ENCODE results near the gene NR6A1.

Gene NR6A1

GRCh38 chr9:124500028-124500795 lies 270.9 kb downstream of the NR6A1 start:
- DNase-seq = no peak

GRCh38 chr9:124499216-124499615 lies 271.9 kb downstream of the NR6A1 start:
- no peak for DNase-seq

GRCh38 chr9:124498499-124499146 lies 272.5 kb downstream of the NR6A1 start:
- DNase-seq = no peak

- no peak for DNase-seq
Measured at GRCh38 chr9:124498040-124498439, 273.1 kb downstream of the NR6A1 start.

DNA sequence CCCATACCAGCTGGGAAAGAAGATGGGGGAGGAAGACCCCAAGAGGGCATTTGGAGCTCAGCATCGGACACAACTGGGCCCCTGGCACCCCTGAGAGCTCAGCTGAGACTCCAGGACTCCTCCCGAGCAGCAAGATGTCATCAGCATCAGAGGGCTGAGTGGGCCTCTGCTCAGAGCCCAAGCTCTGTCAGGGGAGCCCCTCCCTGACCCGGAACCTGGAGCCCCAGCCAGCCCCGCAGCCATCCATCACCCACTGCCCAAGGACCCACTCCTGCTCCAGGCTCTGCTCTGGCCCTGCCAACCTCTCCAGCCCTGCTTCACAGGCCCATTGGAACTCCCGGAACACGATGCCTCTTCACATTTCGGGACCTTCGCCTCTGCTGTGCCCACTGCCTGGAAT lies 273.7 kb downstream of the NR6A1 start:
- DNase-seq = no peak

GRCh38 chr9:124496463-124496862 lies 274.6 kb downstream of the NR6A1 start:
- DNase-seq = no peak

DNA sequence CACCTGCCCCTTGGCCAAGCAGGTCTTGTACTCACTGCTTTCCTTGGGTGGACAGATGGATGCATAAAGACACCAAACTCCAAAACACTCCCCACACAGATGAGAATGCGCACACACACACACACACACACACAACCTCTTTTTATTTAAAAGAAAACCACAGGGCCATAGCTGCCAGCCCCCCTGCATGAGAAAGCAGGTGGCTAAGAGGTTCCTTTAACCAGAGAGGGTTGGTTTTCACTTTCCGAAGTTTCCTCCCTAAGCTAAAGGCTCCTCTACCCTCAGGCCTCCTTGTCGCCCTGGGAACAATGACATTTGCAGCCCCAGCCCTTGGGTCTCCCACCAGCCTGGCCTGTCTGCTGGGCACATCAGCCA lies 275.0 kb downstream of the NR6A1 start:
- no peak for DNase-seq

GRCh38 chr9:124495126-124496074 lies 275.7 kb downstream of the NR6A1 start:
- DNase-seq = no peak

DNA sequence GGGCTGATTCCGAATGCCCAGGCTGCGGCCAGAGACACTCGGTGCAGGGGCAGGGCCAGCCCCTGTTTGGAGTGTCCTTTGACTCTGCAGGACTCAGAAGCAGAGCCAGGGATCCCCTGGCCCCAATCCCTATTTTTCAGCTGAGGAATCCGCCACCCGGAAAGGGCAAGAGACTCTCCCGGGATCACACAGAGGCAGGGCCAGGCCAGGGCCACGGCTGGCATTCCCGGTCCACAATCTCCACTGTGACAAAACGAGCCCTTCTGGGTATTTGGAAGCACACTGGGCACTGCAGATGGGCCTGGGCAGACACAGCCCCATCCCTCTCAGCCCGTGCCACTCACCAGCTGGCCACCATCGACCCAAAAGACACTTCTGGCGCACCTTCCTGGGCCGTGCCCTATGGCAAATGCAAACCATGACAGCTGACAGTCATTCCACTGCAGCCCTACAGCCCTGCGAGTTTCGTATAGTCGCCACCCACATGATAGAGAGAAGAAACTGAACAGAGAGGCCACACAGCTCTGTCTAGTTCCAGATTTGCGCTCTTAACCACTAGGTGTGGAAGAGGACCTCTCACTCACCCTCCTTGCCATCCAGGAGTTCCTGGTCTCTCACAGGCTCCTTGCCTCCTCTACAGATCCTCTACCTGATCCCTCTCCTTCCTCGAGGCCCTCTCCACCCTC lies 277.2 kb downstream of the NR6A1 start:
- DNase-seq = no peak

DNA sequence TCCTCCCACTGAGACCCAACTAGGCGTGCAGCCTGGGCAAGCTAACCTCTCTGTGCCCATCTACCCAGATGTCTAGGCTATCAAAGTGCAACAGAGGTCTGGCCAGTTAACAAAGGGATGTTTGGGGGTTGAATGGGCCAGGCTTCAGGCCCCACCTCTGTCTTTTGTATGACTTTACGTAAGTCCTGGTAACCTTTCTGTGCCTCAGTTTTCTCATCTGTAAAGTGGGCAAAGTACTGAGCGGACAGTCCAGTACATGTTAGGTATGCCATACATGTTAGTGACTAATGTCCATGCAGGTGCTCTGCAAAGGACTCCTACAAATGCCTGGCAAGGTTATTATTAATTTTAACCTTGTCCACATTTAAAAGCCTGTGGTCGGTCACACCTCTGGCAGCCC lies 277.9 kb downstream of the NR6A1 start:
- DNase-seq = no peak

DNA sequence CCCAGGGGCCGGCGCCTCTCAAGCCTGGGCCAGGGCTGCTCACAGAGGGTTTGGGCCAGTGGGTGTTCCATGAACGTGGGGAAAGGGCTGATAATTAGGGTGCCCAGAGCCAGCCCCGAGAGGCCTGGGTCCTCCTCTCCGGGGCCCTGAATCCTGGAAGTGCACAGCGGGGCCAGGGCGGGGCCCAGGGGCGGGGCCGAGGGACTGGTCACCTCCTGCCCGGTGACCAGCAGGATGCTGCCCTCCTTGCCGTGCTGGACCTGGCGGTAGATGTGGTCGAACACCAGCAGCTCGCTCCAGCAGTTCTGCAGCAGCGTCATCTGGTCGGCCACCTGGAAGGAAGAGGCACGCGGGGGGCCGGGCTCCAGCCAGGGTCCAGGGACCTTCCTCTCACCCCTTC lies 278.3 kb downstream of the NR6A1 start:
- DNase-seq = no peak

DNA sequence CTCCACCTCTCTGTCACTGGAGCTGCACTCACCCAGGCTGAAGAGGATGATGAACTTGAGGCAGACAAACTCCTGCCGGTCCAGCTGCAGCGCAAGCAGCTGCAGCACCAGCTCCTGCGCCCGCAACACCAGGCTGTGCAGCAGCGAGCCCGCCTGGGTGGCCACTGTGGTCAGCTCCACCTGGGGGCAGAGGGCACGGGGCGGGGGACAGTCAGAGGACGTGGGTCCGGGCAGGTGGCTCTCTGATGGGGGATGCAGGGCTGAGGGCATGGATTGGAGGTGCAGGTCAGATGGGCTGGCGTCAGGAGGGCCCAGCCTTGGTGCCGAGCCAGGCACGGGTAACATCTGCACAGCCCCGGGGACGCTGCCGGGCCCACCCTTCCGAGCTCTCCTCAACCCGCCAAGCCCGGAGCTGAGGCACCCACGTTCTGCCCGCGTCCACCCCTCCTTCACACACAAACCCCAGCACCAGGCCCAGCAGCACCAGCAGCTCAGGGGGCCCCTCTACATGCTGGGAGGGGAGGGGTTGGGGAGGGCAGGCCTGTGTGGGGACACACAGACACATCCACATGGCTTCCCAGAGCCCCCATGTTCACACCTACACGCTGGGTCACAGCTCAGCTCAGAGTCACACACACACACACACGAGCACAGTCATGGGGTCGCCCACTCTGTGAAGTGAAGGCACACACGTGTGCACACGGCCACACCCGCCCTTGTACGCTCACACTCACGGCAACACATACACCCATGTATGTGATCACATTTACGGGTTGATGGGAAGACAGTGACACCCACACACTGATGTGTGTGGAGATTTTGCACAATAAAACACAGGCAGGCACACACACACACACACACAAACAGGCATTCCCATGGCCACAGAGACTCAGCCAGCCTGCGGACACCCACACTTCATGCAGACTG lies 279.8 kb downstream of the NR6A1 start:
- no peak for DNase-seq

DNA sequence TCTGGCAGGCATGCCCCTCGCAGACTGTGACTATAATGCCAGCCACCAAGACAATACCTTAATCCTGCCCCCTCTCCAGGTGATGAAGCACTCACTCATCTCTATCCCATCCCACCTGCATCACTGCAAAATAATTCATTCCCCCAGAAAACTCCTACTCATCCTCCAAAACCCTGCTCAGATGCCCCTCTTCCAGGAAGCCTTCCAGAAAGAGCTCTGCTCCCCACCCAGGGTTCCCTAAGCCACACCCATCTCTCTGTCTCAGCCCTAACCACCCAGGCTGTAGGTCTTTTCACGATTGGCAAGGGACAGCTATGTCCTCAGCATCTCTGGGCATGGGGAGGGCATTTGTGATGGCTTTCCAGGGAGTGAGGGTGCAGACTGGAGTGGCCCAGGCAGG lies 281.1 kb downstream of the NR6A1 start:
- DNase-seq = no peak

GRCh38 chr9:124489222-124489621 lies 281.9 kb downstream of the NR6A1 start:
- DNase-seq = no peak

DNA sequence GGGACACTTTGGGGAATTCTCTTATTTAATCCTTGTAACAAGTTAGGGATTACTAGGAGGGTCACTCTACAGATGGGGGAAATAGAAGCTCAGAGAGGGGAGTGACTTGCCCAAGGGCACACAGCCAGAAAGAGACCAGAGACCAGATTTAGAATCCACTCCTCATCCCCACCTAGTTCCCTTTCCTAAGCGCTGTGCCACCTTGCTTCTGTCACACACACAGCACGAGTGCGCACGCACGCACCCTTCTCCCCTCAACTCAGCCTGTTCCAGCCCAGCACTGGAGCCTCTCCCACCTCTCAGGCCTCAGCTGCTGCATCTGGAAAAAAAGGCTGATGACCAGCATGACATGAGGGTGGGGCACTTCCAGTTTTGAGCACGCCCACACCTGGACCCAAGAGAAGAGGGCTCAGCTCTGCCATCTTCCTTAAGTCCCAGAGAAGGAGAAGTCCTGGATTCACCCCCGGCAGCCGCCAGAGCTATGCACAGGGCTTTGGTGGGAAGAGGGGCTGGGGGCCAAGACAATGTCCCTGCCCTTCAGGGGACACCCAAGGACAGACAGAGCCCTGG lies 282.4 kb downstream of the NR6A1 start:
- DNase-seq = no peak

- DNase-seq = no peak
Measured at GRCh38 chr9:124487260-124488182, 283.6 kb downstream of the NR6A1 start.

DNA sequence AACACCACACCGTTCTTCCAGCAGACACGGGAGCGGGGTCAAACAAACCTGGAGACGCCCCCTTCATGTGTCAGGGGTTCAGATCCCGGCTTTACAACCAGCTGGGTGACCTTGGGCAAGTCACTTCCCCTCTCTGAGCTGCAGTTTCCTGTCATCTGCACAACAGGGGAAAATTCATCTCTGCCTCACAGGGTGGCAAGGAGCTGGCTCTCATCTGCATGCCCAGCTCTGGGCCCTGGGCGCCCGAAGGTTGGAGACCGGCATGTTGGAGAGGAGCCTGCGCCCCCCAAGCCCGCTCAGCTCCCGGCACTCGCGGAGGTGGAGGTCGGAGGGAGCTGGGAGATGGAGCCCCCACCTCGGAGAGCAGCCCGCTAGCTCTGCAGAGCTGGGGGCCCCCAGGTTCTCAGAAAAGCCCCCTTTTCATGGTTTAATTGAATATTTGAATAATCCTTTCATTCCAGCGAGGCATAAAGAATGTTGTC lies 284.3 kb downstream of the NR6A1 start:
- no peak for DNase-seq

DNA sequence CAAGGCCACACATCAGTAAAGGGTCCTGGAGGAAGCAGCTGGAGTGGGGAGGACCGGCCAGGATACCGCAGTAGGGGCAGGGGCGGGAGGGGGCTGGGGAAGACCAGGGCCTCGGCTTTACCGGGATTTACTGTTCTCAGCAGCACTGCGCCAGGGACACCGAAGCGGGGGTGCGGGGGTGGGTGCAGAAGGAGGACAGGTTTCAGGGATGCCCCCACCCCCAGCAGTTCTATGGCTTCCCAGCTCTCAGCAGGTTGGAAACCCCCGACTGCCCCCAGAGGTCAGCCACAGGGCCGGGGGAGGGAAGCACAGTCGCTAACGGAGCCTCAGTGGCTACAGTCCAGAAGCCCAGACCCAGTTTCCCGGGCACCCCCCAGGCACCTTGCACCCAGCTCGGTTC lies 285.2 kb downstream of the NR6A1 start:
- no peak for DNase-seq

GRCh38 chr9:124485201-124485600 lies 285.9 kb downstream of the NR6A1 start:
- no peak for DNase-seq

DNA sequence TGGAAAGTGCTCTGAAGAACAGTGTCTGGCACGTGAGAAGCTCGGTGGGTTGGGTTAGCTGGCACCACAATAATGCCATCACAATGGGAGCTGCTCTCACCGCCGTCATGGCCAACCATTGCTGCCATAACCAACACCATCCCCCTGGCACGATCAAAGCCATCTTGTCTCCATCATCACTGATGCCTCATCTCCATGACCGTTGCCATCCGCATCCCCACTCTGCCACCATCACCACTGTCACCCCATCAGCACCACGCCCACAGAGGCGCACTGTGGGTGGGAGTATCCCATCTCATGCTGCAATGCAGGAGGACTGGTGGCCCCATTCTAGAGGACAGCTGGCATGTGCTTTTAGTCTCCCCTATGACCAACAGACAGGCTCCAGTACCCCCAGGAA lies 287.6 kb downstream of the NR6A1 start:
- no peak for DNase-seq
